ENCODE results near the gene YY1.

Gene YY1

GRCh38 chr14:100317912-100318808 lies 79.2 kb downstream of the YY1 start:
- peak; percentile 64 for DNase-seq

DNA sequence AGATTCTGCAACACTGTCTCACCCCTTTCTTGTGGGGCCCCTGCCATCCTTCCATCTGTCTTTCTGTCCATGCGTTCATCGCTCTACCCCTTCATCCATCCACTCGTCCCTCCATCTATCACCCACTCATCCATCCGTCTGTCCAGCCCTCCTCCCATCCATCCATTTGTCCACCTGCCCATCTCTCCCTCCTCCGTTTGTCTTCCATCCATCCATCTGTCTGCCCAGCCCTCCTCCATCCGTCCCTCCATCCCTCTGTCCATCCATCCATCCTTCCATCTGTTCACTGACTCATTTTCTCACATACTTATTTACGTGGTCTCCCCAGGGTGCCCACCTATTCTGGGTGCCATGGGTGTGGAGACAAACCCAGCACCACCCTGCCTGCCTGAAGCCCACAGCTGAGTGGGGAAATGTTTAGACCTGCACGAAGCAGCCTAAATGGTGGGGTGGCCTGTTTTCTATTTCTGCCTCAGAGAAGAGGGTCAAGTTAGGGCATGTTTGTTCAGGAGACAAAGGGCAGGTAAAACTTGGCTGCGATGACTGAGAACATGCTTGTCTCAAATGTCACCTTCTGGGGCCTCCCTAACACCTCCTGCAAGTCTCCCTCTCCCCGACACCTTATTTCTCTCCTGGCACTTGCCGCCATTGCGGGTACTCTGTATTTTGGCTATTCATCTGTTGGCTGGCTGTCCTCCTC lies 81.4 kb downstream of the YY1 start:
- no peak for DNase-seq

- no peak for DNase-seq
Observed at GRCh38 chr14:100321473-100322137, 82.7 kb downstream of the YY1 start.

- DNase-seq, result no peak
Observed at GRCh38 chr14:100322138-100322957, 83.4 kb downstream of the YY1 start.

DNA sequence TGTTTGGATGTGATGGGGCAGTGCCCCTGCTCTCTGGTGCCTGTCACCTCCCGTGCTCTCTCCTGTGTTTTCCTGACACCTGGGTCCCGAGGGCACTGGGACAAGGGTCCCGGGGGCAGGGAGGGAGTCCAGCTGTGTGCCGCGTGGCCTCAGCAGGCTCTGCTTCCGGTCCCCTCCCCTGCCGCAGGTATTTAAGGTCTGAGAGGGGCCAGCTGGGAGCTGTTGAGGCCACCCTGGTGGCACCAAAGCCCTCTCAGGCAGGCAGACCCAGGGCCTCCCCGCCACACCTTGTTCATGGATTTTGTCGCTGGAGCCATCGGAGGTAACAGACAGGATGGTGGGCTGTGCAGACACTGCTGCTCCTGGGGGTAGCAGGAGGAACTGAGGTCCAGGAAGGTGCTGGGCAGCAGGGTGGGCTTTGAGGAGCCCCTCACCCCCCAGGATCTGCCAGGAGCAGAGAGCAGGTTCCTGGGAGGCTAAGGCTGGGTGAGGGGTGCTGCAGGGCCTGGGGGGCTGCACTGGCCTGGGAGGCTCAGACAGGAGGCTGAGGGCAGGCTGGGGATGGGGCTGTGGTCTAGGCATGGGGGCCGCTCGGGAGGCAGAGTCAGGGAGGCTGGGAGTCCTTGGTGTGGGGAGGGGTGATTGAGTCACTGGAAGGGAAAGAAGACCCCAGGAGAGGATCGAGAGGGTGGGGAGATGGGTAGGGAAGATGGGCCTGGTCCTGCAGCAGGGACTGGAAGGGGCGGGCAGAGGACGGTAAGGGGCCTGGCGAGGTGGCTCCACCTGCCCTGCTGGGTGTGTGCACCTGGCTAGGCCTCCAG lies 84.4 kb downstream of the YY1 start, which contains the start of gene SLC25A47:
Gene SLC25A47 (plus strand): TSS at position 219 of the 821 bp plus-strand sequence. CDS start 76 bp downstream, at position 295.
- no peak for DNase-seq

DNA sequence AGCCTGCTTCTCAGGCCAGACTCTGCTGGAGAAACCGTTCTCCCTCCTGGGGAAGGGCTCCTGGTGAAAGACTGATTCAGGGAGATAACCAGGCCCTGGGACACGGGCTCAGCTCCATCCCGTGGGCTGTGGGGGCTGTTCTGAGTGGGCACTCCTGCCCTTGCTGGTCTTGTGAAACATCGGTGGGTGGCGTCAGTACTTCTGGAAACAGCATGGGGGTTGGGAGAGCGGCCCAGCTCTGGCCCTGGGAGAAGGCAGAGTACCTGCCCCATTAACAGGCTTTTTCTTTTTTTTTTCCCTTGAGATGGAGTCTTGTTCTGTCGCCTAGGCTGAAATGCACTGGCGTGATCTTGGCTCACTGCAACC lies 85.0 kb downstream of the YY1 start:
- no peak for DNase-seq

- no peak for DNase-seq
Observed at GRCh38 chr14:100325231-100325632, 86.3 kb downstream of the YY1 start.

DNA sequence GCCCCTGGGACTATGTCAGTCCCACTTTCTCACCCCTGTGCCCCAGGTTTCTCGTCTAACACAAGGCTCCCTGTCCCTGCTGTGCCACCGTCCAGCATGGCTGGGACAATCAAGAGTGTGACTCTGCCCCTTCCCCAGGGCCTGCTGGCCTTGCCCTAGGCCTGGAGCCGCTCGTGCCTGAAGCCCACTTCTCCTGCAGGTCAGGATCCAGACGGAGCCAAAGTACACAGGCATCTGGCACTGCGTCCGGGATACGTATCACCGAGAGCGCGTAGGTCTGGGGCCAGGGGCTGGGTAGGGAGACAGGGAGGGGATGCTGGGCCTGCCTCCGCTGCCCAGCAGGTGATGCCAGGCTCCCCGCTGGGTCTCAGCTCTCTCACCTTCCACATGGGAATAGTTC lies 87.0 kb downstream of the YY1 start:
- no peak for DNase-seq

- no peak for DNase-seq
Observed at GRCh38 chr14:100327128-100327527, 88.2 kb downstream of the YY1 start.

DNA sequence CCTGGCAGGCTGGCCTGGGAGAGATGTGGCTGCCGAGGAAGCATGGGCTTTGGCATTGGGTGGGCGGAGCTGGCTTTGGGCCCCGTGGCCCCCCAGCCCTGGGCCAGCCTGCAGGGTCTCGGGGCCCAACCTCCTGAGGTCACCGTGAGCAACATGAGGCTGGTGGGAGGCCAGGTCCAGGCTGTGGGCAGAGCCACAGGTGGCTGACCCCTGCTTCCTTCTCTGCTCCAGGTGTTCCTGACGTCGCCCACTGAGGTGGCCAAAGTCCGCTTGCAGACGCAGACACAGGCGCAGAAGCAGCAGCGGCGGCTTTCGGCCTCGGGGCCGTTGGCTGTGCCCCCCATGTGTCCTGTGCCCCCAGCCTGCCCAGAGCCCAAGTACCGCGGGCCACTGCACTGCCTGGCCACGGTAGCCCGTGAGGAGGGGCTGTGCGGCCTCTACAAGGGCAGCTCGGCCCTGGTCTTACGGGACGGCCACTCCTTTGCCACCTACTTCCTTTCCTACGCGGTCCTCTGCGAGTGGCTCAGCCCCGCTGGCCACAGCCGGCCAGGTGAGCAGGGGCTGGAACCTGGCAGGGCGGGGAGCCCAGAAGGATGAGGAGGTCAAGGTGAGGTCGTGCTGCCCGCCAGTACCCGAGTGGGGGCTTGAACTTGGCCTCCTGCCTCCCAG lies 89.7 kb downstream of the YY1 start:
- no peak for DNase-seq

GRCh38 chr14:100329233-100330006 lies 90.5 kb downstream of the YY1 start:
- no peak for DNase-seq

- DNase-seq, result no peak
Observed at GRCh38 chr14:100330007-100330344, 91.0 kb downstream of the YY1 start.

DNA sequence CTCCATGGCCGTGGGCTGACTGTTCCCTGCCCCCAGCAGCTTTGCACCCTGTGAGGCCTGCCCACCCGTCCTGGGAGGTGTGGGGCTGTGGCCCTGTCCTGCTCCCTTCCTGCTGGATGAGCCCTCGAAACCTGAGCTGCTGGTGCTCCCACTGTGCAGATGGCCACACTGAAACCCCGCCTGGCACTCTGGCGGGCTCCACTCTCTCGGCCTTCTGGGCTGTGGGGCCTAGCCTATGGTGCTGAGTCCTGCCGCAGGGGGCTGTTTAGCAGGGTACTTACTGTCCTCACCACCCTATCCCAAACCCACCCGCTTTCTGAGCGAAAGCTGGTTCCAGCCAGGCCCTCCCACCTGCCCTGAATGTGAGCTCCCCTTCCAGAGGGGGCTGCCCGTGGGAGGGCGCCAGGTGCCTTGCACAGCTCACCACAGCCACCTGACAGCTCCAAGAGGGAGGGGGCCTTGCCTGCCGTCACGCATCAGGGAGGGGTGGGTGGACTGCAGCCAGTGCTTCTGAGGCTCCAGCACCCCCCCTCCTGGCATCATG lies 91.5 kb downstream of the YY1 start:
- no peak for DNase-seq

- peak; percentile 35 for DNase-seq
Observed at GRCh38 chr14:100332071-100332639, 93.2 kb downstream of the YY1 start.

Data from inflammatory macrophage treated with lipopolysaccharide for 4 hours (primary cell).